GM15510 (cell line): ENCODE results near the gene PPFIA2.

Experiments
- POLR2A ChIP-seq: IDR thresholded peaks from 3 replicates; pipeline ENCODE4 v1.6.1; 2011; ENCODE audit warnings: borderline replicate concordance; ENCODE audit not compliant: insufficient read length; ENCODE audit errors: extremely low read depth

The PPFIA2 gene

GRCh38 chr12:81610955-81611889 is 147.9 kb downstream of the PPFIA2 start:
- no peak for TF ChIP-seq POLR2A

DNA sequence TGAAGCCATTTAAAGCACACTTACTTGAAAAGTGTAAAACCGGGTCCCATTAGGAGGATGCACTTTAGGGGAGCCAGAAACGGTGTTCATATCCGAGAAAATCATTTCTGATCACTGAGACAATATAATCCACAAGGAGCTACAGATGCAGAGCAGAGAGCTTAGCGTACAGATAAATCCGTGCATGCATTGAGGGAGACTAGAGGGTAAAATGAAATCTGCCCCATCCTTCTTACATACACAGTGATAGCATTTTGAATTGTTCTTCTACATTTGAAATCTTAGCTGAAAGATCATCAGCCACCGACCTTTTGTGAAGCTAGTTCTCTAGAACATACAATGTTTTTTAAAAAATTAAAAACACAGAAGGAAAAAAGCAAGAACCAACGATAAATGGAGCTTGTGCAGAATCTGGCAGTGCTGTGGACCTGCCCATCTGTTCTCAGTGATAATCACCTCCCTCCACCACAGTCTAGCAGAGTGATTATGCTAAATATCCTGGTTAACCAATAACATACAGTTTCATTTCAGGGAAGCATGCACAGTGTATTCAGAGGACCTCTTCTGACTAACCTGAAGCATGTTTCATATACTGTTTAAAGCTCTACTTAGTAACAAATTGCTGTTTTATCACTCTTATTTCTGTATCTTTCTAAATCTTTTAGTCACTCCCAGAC is 161.1 kb downstream of the PPFIA2 start:
- TF ChIP-seq POLR2A: no peak

DNA sequence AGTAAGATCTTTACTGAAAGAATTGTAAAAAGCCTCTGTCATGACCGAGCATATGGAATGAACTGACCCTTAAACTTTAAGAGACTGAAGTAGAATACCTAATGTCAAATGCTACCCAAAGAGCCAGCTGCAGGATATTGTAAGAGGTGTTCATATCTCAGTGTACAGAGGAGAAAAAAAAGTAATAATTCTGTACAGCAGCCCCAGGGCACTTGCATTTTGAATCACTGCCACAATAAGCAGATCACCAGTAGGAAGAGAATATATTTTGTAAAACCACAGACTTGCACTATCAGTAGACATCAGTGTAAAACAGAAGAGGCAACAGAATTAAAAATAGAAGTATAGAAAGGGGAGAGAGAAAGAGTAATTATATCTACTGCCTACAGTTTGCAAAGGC is 162.6 kb downstream of the PPFIA2 start:
- no peak for TF ChIP-seq POLR2A

DNA sequence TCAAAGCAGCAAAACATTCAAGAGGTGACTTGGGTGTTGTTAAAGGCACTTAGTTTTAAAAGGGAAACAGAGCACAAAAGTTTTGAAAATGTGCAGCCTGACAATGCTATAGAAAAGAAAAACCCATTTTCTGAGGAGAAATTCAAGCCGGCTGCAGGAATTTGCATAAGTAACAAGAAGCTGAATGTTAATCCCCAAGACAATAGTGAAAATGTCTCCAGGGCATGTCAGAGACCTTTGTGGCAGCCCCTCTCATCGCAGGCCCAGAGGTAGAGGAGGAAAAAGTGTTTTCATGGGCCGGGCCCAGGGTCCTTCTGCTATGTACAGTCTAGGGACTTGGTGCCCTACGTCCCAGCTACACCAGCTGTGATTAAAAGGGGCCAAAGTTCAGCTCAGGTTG is 167.9 kb downstream of the PPFIA2 start:
- TF ChIP-seq POLR2A: no peak

- TF ChIP-seq POLR2A: no peak
Measured at GRCh38 chr12:81588235-81589008, 170.7 kb downstream of the PPFIA2 start.

DNA sequence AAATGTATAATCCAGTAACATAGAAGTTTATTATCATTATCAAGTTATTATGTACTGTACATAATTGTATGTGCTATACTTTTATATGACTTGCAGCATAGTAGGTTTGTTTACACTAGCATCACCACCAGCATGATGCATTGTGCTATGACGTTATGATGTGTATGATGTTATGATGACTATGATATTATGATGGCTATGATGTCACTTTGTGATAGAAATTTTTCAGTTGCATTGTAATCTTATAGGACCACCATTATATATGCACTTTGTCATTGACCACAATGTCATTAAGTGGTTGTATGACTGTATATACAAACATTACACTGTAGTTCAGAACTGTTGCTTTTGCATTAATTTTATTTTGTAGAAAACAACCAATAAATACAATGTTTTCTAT is 173.4 kb downstream of the PPFIA2 start:
- TF ChIP-seq POLR2A: no peak

- TF ChIP-seq POLR2A: no peak
Measured at GRCh38 chr12:81573228-81573627, 185.9 kb downstream of the PPFIA2 start.

- no peak for TF ChIP-seq POLR2A
Measured at GRCh38 chr12:81572411-81572810, 186.7 kb downstream of the PPFIA2 start.

GRCh38 chr12:81570234-81570633 is 188.9 kb downstream of the PPFIA2 start:
- TF ChIP-seq POLR2A: no peak

DNA sequence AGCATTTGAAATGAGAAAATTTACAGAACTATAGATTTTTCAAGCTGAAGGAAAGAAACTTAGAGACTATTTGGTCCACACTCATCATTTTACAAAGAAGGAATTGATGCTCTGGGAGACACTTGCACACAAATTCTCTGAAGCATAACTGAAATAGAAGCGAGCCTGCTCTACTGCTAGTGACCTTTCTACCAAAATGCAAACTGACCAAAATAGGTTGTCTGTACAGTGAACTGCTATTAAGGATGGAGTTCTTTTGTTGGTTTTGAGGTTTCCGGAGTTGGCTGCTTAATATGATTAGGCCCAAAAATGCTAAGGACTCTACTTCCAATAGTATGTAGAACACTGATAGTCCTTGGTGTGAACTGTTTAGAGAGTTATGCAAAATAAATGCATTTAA is 194.9 kb downstream of the PPFIA2 start:
- TF ChIP-seq POLR2A: no peak

DNA sequence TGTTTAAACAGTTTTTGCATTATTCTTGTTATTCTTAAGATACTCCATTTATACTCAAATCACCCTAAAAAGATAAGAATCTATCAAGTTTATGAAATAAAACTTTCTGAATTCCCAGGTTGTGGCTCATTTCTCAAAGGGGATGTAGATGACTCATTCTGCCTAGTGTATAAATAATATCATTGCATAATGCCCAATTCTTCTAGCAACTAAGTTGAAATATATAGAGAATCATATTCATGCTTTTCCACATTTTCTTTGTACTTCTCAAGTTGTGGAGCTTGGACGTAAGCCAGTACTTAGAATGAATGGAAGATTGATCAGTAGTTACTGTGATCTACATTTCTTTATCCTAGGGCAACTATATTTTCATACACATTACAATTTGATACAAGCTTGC is 201.1 kb downstream of the PPFIA2 start:
- TF ChIP-seq POLR2A: no peak

DNA sequence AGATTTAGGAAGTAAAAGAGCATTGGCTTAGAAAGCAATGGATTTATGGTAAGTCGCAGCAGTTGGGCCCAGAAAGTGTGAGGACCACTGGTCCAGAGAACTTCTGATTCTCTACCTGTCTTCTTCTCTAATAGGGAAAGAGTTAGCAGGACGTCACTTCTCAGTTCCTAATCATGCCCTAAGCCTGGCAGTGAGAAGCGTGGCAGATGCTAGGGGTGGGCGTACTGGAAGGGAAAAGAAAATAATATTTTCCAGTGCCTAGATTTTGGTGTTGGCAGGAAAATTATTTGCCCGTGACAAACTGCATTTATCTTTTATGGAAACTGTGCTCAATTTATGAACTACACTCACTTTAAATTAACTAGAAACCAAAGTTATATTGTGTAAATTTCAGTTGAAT is 212.3 kb downstream of the PPFIA2 start:
- TF ChIP-seq POLR2A: no peak

- TF ChIP-seq POLR2A: no peak
Measured at GRCh38 chr12:81543621-81544139, 215.5 kb downstream of the PPFIA2 start.

DNA sequence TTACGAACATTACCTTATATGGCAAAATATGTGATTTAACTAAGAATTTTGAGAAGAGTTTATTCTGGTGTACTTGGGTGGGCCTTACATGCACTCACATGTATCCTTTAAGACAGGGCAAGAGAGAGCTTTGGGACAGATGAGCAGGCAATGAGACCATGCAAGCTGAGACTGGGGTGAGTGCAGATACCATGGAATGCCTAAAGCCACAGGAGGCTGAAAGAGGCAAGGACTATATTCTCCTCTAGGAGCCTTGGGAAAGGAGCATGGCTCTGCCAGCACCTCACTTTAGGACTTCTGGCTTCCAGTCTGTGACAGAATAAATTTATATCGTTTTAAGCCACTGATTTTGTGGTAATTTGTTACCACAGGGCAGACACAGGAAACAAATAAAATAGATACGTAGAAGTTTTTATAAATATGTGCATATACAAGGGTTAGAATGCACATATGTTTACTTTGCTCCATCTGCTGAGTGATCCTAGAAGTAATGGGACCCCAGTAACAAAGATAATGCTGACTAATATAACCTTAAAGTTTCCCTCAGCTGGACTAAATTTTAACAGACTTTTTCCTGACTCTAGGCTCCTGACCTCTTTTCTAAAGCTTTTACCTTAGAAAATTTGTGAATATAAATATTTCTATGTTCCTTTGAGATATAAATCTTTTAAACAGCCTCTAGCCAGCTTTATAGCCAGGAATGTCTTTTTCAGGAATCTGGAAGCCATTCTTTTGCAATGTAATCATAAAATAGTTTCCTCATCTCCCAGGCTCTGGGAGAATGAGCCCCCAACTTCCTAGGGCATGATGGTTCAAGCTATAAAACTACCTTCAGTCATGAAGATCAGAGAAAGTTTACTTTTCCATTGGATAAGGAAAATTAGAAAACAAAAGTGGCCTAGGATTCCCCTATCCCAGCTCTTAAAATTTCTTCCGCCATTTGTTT is 216.8 kb downstream of the PPFIA2 start:
- TF ChIP-seq POLR2A: no peak
